C4-2B (cell line): Measurements from ENCODE around the gene KCTD2.

Experiments used
- CTCF ChIP-seq: fragments of 450-650 bp; conservative IDR thresholded peaks from 2 replicates; pipeline ENCODE4 v1.5.1; 2017; ENCODE audit warnings: mild to moderate bottlenecking
- ZFX ChIP-seq: fragments of 450-650 bp; IDR thresholded peaks from 2 replicates; pipeline ENCODE4 v1.6.1; 2017

- TF ChIP-seq CTCF = no peak
- TF ChIP-seq ZFX = no peak
Observed at GRCh38 chr17:75088465-75089417, 41.7 kb downstream of the KCTD2 start.
